RWPE2 (cell line): ENCODE data around the gene CCDC158.
"Not testable (repeated sequence)": the region's sequence is repeated elsewhere in the genome, so short reads cannot be mapped to it uniquely, and the experiment has no call there.

ENCODE experiments used
- ATAC-seq: fragments of 200-7000 bp; cut with Tn5 transposase; 3 replicates; pipeline ENCODE4 v1.9.1; 2021; ENCODE audit warnings: low read depth
- DNase-seq: peaks from one replicate; pipeline ENCODE4 v3.0.0-alpha.2; 2020; ENCODE audit warnings: low spot score
- H3K27ac ChIP-seq: fragments of 450-650 bp; 2 replicates; pipeline ENCODE4 v1.5.1; 2017; ENCODE audit warnings: mild to moderate bottlenecking; ENCODE audit not compliant: poor library complexity, severe bottlenecking
- H3K27me3 ChIP-seq: fragments of 250-450 bp; sonication (Bioruptor Pico); 2 replicates; pipeline ENCODE4 v1.5.1; 2021; ENCODE audit warnings: mild to moderate bottlenecking, moderate library complexity; ENCODE audit not compliant: insufficient read depth, poor library complexity, severe bottlenecking
- H3K36me3 ChIP-seq: fragments of 250-450 bp; sonication (Bioruptor Pico); 2 replicates; pipeline ENCODE4 v1.5.1; 2020; ENCODE audit warnings: low read depth, mild to moderate bottlenecking, moderate library complexity
- H3K4me1 ChIP-seq: fragments of 250-450 bp; sonication (Bioruptor Pico); 2 replicates; pipeline ENCODE4 v1.5.1; 2021; ENCODE audit warnings: mild to moderate bottlenecking, moderate library complexity; ENCODE audit not compliant: insufficient read depth, poor library complexity, severe bottlenecking
- H3K4me3 ChIP-seq: fragments of 250-450 bp; sonication (Bioruptor Pico); 2 replicates; pipeline ENCODE4 v1.5.1; 2021; ENCODE audit warnings: mild to moderate bottlenecking, moderate library complexity; ENCODE audit not compliant: severe bottlenecking
- H3K9me3 ChIP-seq: fragments of 250-450 bp; sonication (Bioruptor Pico); 2 replicates; pipeline ENCODE4 v1.5.1; 2021; ENCODE audit warnings: mild to moderate bottlenecking, moderate library complexity; ENCODE audit not compliant: severe bottlenecking
- TF ChIP-seq, protein P1 (sequence below): fragments of 450-650 bp; IDR thresholded peaks from one replicate; pipeline ENCODE4 v1.5.1; 2017; ENCODE audit warnings: mild to moderate bottlenecking, moderate library complexity; ENCODE audit not compliant: poor library complexity, severe bottlenecking

Gene CCDC158

DNA sequence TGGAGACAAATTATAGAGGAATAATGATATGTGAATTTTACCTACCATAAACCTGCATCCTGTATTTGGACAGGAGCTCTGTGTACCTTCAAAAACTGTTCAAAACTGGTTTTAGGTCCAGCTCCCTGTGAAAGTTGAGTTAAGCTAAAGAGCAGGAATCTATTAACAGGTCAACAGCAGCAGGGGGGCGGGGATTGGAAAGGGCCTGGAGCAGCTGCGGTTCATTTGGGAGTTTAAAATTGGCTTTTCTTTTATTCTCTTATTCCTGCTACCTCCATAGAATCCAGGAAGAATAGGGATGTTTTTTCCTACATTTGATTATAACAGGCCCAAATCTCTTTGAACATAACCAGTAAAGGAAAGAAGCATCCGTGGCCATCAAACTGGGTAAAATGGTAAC is 37.9 kb upstream of the CCDC158 start:
- DNase-seq (no peak), ATAC-seq (peak; percentile 14; the same call in 1 of the 3 replicates)
- no peaks in the 10 kb centered on the region for H3K9me3 ChIP-seq
- no peak overlapping the region for H3K4me3 ChIP-seq
- no peaks in the 10 kb centered on the region for H3K36me3 ChIP-seq
- peaks cover 16% of the 10 kb centered on the region for H3K4me1 ChIP-seq
- H3K27me3 ChIP-seq: no peaks in the 10 kb centered on the region
- TF ChIP-seq, protein P1, sequence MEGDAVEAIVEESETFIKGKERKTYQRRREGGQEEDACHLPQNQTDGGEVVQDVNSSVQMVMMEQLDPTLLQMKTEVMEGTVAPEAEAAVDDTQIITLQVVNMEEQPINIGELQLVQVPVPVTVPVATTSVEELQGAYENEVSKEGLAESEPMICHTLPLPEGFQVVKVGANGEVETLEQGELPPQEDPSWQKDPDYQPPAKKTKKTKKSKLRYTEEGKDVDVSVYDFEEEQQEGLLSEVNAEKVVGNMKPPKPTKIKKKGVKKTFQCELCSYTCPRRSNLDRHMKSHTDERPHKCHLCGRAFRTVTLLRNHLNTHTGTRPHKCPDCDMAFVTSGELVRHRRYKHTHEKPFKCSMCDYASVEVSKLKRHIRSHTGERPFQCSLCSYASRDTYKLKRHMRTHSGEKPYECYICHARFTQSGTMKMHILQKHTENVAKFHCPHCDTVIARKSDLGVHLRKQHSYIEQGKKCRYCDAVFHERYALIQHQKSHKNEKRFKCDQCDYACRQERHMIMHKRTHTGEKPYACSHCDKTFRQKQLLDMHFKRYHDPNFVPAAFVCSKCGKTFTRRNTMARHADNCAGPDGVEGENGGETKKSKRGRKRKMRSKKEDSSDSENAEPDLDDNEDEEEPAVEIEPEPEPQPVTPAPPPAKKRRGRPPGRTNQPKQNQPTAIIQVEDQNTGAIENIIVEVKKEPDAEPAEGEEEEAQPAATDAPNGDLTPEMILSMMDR: no peak
- H3K27ac ChIP-seq: peak overlapping the region; percentile 57

DNA sequence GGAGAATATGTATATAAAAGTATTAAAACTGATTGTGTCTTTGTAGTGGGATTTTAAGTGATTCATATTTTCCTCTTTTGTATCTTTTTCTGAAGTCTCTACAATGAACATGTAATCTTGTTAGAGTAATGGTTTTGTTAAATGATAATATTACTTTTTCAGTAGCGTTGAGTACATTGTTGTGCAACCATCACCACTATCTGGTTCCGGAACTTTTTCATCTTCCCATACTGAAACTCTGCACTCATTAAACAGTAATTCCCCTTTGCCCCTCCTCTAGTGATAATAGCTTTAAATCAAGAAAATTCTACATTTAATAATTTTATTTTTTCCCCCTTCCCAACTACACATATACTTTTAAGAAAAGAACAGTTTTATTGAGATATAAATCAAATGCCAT is 37.4 kb upstream of the CCDC158 start:
- no peak overlapping the region for H3K4me3 ChIP-seq
- no peaks in the 10 kb centered on the region for H3K36me3 ChIP-seq
- ATAC-seq (no peak), DNase-seq (no peak)
- TF ChIP-seq, protein P1: no peak
- H3K27ac ChIP-seq: peak overlapping the region; percentile 57
- H3K4me1 ChIP-seq: peaks cover 16% of the 10 kb centered on the region
- H3K27me3 ChIP-seq: no peaks in the 10 kb centered on the region
- H3K9me3 ChIP-seq: no peaks in the 10 kb centered on the region

- Histone ChIP-seq H3K27me3 (no peaks in the 10 kb centered on the region), H3K4me1 (peaks cover 16% of the 10 kb centered on the region), H3K36me3 (no peaks in the 10 kb centered on the region), H3K9me3 (no peaks in the 10 kb centered on the region), H3K27ac (peak overlapping the region; percentile 57), H3K4me3 (no peak overlapping the region)
- ATAC-seq: peak; percentile 56; the same call in 1 of the 3 replicates
- DNase-seq: no peak
- TF ChIP-seq, protein P1: no peak
These were observed 36.9 kb upstream of the CCDC158 start for GRCh38 chr4:76457885-76458284.

- not testable (repeated sequence) for H3K27ac ChIP-seq, H3K4me3 ChIP-seq, ATAC-seq, DNase-seq, H3K36me3 ChIP-seq, H3K9me3 ChIP-seq, H3K27me3 ChIP-seq
- peaks cover 10% of the 10 kb centered on the region for H3K4me1 ChIP-seq
These were observed 33.1 kb upstream of the CCDC158 start for GRCh38 chr4:76454073-76454472.

GRCh38 chr4:76453232-76453631 is 32.3 kb upstream of the CCDC158 start:
- TF ChIP-seq, protein P1: no peak
- ATAC-seq (no peak), DNase-seq (no peak)
- H3K4me1 ChIP-seq: peaks cover 5% of the 10 kb centered on the region
- H3K9me3 ChIP-seq: no peaks in the 10 kb centered on the region
- no peaks in the 10 kb centered on the region for H3K36me3 ChIP-seq
- no peaks in the 10 kb centered on the region for H3K27me3 ChIP-seq
- H3K27ac ChIP-seq: no peak overlapping the region
- H3K4me3 ChIP-seq: no peak overlapping the region
